HG03060 (cell line): Measurements from ENCODE around the gene SLC6A7.

Source experiments
- ATAC-seq: cut with Tn5 transposase; IDR thresholded peaks from one replicate; pipeline ENCODE4 v1.9.1; 2021; ENCODE audit warnings: low read depth, moderate number of reproducible peaks; ENCODE audit not compliant: unreplicated experiment

SLC6A7 gene

GRCh38 chr5:150189728-150190502, at the start of gene SLC6A7:
Gene SLC6A7, plus strand, starts transcription at chr5:150190062. Its CDS starts 266 bp downstream, at chr5:150190328.
- no peak for ATAC-seq

GRCh38 chr5:150140830-150141229, 49.0 kb upstream of the SLC6A7 start:
- ATAC-seq: no peak

- no peak for ATAC-seq
Observed at GRCh38 chr5:150141544-150142184, 48.2 kb upstream of the SLC6A7 start.

GRCh38 chr5:150142185-150142958, 47.5 kb upstream of the SLC6A7 start:
- ATAC-seq: no peak

- no peak for ATAC-seq
Observed at GRCh38 chr5:150142959-150143349, 46.9 kb upstream of the SLC6A7 start.

GRCh38 chr5:150143350-150144245, 46.3 kb upstream of the SLC6A7 start:
- no peak for ATAC-seq

GRCh38 chr5:150144246-150144801, 45.5 kb upstream of the SLC6A7 start:
- no peak for ATAC-seq

GRCh38 chr5:150144879-150145278, 45.0 kb upstream of the SLC6A7 start:
- no peak for ATAC-seq

GRCh38 chr5:150146235-150146634, 43.6 kb upstream of the SLC6A7 start:
- ATAC-seq: no peak

- ATAC-seq: no peak
Observed at GRCh38 chr5:150146862-150147601, 42.8 kb upstream of the SLC6A7 start.

- no peak for ATAC-seq
Observed at GRCh38 chr5:150147670-150148069, 42.2 kb upstream of the SLC6A7 start.

- ATAC-seq: no peak
Observed at GRCh38 chr5:150148117-150148927, 41.5 kb upstream of the SLC6A7 start.

- ATAC-seq: no peak
Observed at GRCh38 chr5:150149618-150150017, 40.2 kb upstream of the SLC6A7 start.

GRCh38 chr5:150152636-150153462, 37.0 kb upstream of the SLC6A7 start:
- no peak for ATAC-seq

- no peak for ATAC-seq
Observed at GRCh38 chr5:150153483-150153882, 36.4 kb upstream of the SLC6A7 start.

GRCh38 chr5:150153957-150154617, 35.8 kb upstream of the SLC6A7 start:
- ATAC-seq: no peak

- no peak for ATAC-seq
Observed at GRCh38 chr5:150154618-150155128, 35.2 kb upstream of the SLC6A7 start.
